GM12878 (cell line): ENCODE data around the gene BCKDHA. TPM values are rescaled to one million over a fixed set of nuclear protein-coding genes. Genes with fewer than 3 reads are reported as not detected.

Experiments used
- ATAC-seq: fragments of 200-7000 bp; cut with Tn5 transposase; 3 replicates; pipeline ENCODE4 v1.9.1; 2020; ENCODE audit warnings: mild to moderate bottlenecking, moderate library complexity
- BruUV-seq: library from RNA; stranded (reverse); fragments of 400-500 nt; replicated peaks from 2 replicates; lab custom pipeline; 2021; lab: Mats Ljungman, UMichigan
- CTCF ChIA-PET: fragments of 300-600 bp; sonication (Branson Sonifier 250); formaldehyde crosslinking; extraction: SDS; loops from one replicate; lab custom pipeline; 2021; ENCODE audit warnings: inconsistent platforms; lab: Yijun Ruan, JAX
- POLR2A ChIA-PET: fragments of 350-600 bp; formaldehyde crosslinking; extraction: SDS; loops from one replicate; lab custom pipeline; 2021; ENCODE audit warnings: inconsistent platforms; lab: Charles Lee
- RAD21 ChIA-PET: fragments of 300-600 bp; sonication (Branson Sonifier 250); formaldehyde crosslinking; loops from one replicate; lab custom pipeline; 2023; ENCODE audit warnings: antibody characterized with exemption; ENCODE audit not compliant: unreplicated experiment; lab: Charles Lee
- SMC1A ChIA-PET: fragments of 300-600 bp; sonication (Branson Sonifier 250); formaldehyde crosslinking; loops from one replicate; lab custom pipeline; 2023; ENCODE audit not compliant: unreplicated experiment, uncharacterized antibody; lab: Charles Lee
- DNase-seq: peaks from one replicate; pipeline ENCODE4 v3.0.0-alpha.2; 2011; ENCODE audit warnings: low read depth, low spot score
- FAIRE-seq: peaks from 3 replicates; lab custom pipeline; 2011; peaks lifted over from hg19 to GRCh38; lab: Jason Lieb, UNC
- H2AFZ ChIP-seq: 2 replicates; pipeline ENCODE4 v1.6.0; 2011; ENCODE audit warnings: low read depth, low read length, control low read depth; ENCODE audit not compliant: control insufficient read depth
- H3K27ac ChIP-seq: 2 replicates; pipeline ENCODE4 v1.5.1; 2011; ENCODE audit warnings: control low read depth; ENCODE audit not compliant: control insufficient read depth, insufficient read depth
- H3K27me3 ChIP-seq, 2 experiments: replicated peaks in 1 of 2; 2 replicates each; pipeline versions ENCODE4 v1.6.0 to v1.6.1; 2011; ENCODE audit warnings: low read length in 1 of 2; ENCODE audit not compliant: control insufficient read depth in 2 of 2, insufficient read depth in 2 of 2
- H3K36me3 ChIP-seq, 2 experiments: 2 replicates each; pipeline ENCODE4 v1.5.1; 2011; ENCODE audit warnings: low read length in 1 of 2; ENCODE audit not compliant: control insufficient read depth in 2 of 2, insufficient read depth in 2 of 2
- H3K4me1 ChIP-seq: 2 replicates; pipeline ENCODE4 v1.6.1; 2011; ENCODE audit warnings: mild to moderate bottlenecking, low read length, moderate library complexity, mixed read lengths; ENCODE audit not compliant: control insufficient read depth, insufficient read depth
- H3K4me2 ChIP-seq: 2 replicates; pipeline ENCODE4 v1.6.0; 2011; ENCODE audit warnings: control low read depth; ENCODE audit not compliant: control insufficient read depth, insufficient read depth
- H3K4me3 ChIP-seq: fragments of 200-600 bp; sonication (generic); 2 replicates; pipeline ENCODE4 v1.5.1; 2016
- H3K79me2 ChIP-seq: 2 replicates; pipeline ENCODE4 v1.6.0; 2011; ENCODE audit warnings: low read length; ENCODE audit not compliant: control insufficient read depth, insufficient read depth
- H3K9ac ChIP-seq: 2 replicates; pipeline ENCODE4 v1.8.0; 2011; ENCODE audit warnings: low read length, control low read depth, mixed read lengths; ENCODE audit not compliant: control insufficient read depth, insufficient read depth
- H3K9me3 ChIP-seq: replicated peaks from 3 replicates; pipeline ENCODE4 v1.5.1; 2011; ENCODE audit warnings: mild to moderate bottlenecking, low read length; ENCODE audit not compliant: control insufficient read depth, insufficient read depth
- H4K20me1 ChIP-seq: 2 replicates; pipeline ENCODE4 v1.6.0; 2011; ENCODE audit not compliant: control insufficient read depth, insufficient read depth
- ASH2L ChIP-seq: fragments of 300-600, 200-600 bp; sonication (generic); IDR thresholded peaks from 2 replicates; pipeline ENCODE4 v1.6.1; 2017; ENCODE audit warnings: low read depth, mild to moderate bottlenecking, borderline replicate concordance
- ATF7 ChIP-seq: fragments of 450-650 bp; IDR thresholded peaks from 2 replicates; pipeline ENCODE4 v1.6.1; 2016; ENCODE audit warnings: low read depth, mild to moderate bottlenecking
- BRCA1 ChIP-seq: IDR thresholded peaks from 2 replicates; pipeline ENCODE4 v1.6.1; 2011; ENCODE audit warnings: low read depth, low read length, improper control_type of control experiment
- CEBPB ChIP-seq, 2 experiments: fragments of 150-350 bp in 1 of 2; IDR thresholded peaks; 2 replicates each; pipeline ENCODE4 v1.6.1; 2012 to 2014; ENCODE audit warnings: low read depth in 2 of 2, low read length in 2 of 2, borderline replicate concordance in 1 of 2, inconsistent platforms in 1 of 2
- ETV6 ChIP-seq, 2 experiments: fragments of 450-650 bp in 1 of 2; IDR thresholded peaks in 1 of 2; conservative IDR thresholded peaks in 1 of 2; 2 replicates each; pipeline ENCODE4 v1.6.1; 2014; ENCODE audit warnings: antibody characterized with exemption in 1 of 2, borderline replicate concordance in 1 of 2, low read depth in 1 of 2, mild to moderate bottlenecking in 1 of 2, moderate library complexity in 1 of 2
- GABPA ChIP-seq: IDR thresholded peaks from 2 replicates; pipeline ENCODE4 v1.6.1; 2014; ENCODE audit warnings: antibody characterized with exemption, low read depth, mild to moderate bottlenecking, inconsistent platforms
- HDAC6 ChIP-seq: fragments of 200-600 bp; sonication (generic); IDR thresholded peaks from one replicate; pipeline ENCODE4 v1.8.0; 2017; ENCODE audit warnings: antibody characterized with exemption; ENCODE audit not compliant: unreplicated experiment
- NR2C2 ChIP-seq: IDR thresholded peaks from 2 replicates; pipeline ENCODE4 v1.6.1; 2011; ENCODE audit warnings: borderline replicate concordance, low read depth; ENCODE audit not compliant: control insufficient read depth, insufficient read length
- POLR2AphosphoS5 ChIP-seq: IDR thresholded peaks from 2 replicates; pipeline ENCODE4 v1.6.1; 2011; ENCODE audit warnings: mild to moderate bottlenecking, low read length, inconsistent platforms
- RCOR1 ChIP-seq: conservative IDR thresholded peaks from 2 replicates; pipeline ENCODE4 v1.6.1; 2012; ENCODE audit warnings: low read depth, low read length, improper control_type of control experiment
- RELA ChIP-seq: fragments of 450-650 bp; IDR thresholded peaks from 2 replicates; pipeline ENCODE4 v1.8.0; 2014; ENCODE audit warnings: borderline replicate concordance; ENCODE audit not compliant: partially characterized antibody
- SPI1 ChIP-seq: IDR thresholded peaks from 2 replicates; pipeline ENCODE4 v1.6.1; 2011; ENCODE audit warnings: low read depth, mild to moderate bottlenecking, low read length, moderate library complexity, borderline replicate concordance; ENCODE audit not compliant: insufficient read depth
- TCF12 ChIP-seq: IDR thresholded peaks from 2 replicates; pipeline ENCODE4 v1.6.1; 2011; ENCODE audit warnings: low read depth, mild to moderate bottlenecking, low read length
- ZBED1 ChIP-seq: IDR thresholded peaks from 2 replicates; pipeline ENCODE4 v1.6.1; 2016; ENCODE audit warnings: borderline replicate concordance
- ZBTB11 ChIP-seq: fragments of 450-650 bp; formaldehyde crosslinking; IDR thresholded peaks from 2 replicates; pipeline ENCODE4 v1.5.0; 2022; ENCODE audit warnings: mild to moderate bottlenecking, missing genetic modification characterization
- ZZZ3 ChIP-seq: IDR thresholded peaks from 2 replicates; pipeline ENCODE4 v1.6.1; 2011; ENCODE audit warnings: low read depth; ENCODE audit not compliant: control insufficient read depth, insufficient read length
- WGBS: methylation state at CpG from one replicate; pipeline ENCODE4 v1.1.6; 2016; ENCODE audit warnings: low lambda C conversion rate; ENCODE audit not compliant: insufficient replicate concordance, insufficient coverage; ENCODE audit errors: missing lambda C conversion rate; 5-methylcytosine and 5-hydroxymethylcytosine counted together
- in situ Hi-C: fragments of 300-500 bp; cut with MboI; formaldehyde crosslinking; loops from 9 replicates; pipeline ENCODE4 v1.14.3; 2018; ENCODE audit warnings: mixed read lengths
- intact Hi-C: fragments of 100-400 bp; cut with micrococcal nuclease; formaldehyde crosslinking; loops from one replicate; pipeline ENCODE4 v1.14.2; 2022; ENCODE audit not compliant: unreplicated experiment
- polyA plus RNA-seq, 11 experiments: library from polyadenylated mRNA; depleted of rRNA in 4 of 11; unstranded in 6 of 11; stranded (reverse) in 5 of 11; fragments of >200 nt; fragmentation: Nextera tagmentation in 4 of 11; fragmentation: Illumina TruSeq in 1 of 11; extraction: Ambion mirVana in 4 of 11; extraction: Trizol in 1 of 11; gene quantifications; 1 replicate in 1 of 11; 2 replicates in 10 of 11; pipeline versions ENCODE4 v1.2.1 to v1.2.3, GENCODE V29; 2011 to 2016; ENCODE audit warnings: inconsistent platforms in 2 of 11, missing spikeins in 2 of 11, low read depth in 1 of 11
- total RNA-seq, 4 experiments: library from RNA; depleted of rRNA in 3 of 4; stranded (reverse); fragments of >200 nt in 3 of 4; fragmentation: Illumina TruSeq in 1 of 4; extraction: Trizol in 1 of 4; gene quantifications; 2 replicates each; pipeline versions ENCODE4 v1.2.1 to v1.2.3, GENCODE V29; 2013 to 2021
- TF ChIP-seq, protein P1 (sequence below): IDR thresholded peaks from 2 replicates; pipeline ENCODE4 v1.6.1; 2011; ENCODE audit warnings: borderline replicate concordance, low read depth, mild to moderate bottlenecking, moderate library complexity, low read length; ENCODE audit not compliant: insufficient read depth, poor library complexity, severe bottlenecking

Gene BCKDHA
- total and polyA plus RNA-seq, 10 of the 15 experiments (the other 5 are each of a cell fraction or from before 2014, with no cell fraction given), result 9.9 to 107 (median 46.4) TPM

DNA sequence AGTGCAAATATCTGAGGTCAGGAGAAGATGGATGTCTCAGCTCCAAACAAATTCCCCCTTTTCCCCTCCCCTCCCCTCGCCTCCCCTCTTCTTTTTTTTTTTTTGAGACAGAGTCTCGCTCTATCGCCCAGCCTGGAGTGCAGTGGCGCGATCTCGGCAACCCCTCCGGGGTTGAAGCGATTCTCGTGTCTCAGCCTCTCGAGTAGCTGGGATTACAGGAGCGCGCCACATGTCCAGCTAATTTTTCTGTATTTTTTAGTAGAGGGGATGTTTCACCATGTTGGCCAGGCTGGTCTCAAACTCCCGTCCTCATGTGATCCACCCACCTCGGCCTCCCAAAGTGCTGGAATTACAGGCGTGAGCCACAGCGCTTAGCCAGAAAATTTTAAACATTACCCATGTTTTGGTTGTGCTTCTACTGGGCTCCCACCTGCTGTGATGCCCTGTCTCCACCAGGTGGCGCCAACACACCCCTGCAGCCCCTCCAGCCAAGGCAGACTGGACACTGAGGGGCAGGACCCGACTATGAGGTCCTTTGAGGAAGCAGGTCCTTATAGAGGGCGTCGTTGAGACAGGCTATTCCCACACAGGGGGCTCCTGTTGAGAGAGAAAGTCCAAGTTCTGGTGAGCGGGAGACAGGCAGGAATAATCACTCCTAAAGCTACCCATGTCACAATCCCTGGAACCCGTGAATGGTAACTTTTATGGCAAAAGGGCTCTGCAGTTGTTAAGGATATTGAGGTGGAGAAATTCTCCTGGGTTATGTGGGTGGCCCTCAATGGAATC, 51.7 kb downstream of the BCKDHA start:
- ChIA-PET SMC1A (interaction anchor here (0.6 to 5.1 kb wide), 30 partner anchors 9 to 245 kb away, joined by 3 to 69 read pairs (median 4); partner anchors contain the start of genes CEACAM21 and DMAC2), RAD21 (interaction anchor here (0.6 to 5.5 kb wide), 19 partner anchors 9 to 245 kb away, joined by 3 to 56 read pairs (median 6); partner anchors contain the start of genes CEACAM21 and DMAC2), POLR2A (interaction anchor here (0.8 to 1.5 kb wide), 2 partner anchors 9 to 89 kb away, joined by 3 read pairs; no protein-coding TSS in a partner anchor), CTCF (interaction anchor here (0.5 to 10.9 kb wide), 44 partner anchors 8 to 1809 kb away, joined by 3 to 314 read pairs (median 4); partner anchors contain the start of genes B3GNT8, B9D2, CEACAM21 and DMAC2)
- Histone ChIP-seq H3K27me3 (no peaks in the 10 kb centered on the region), H4K20me1 (no peaks in the 10 kb centered on the region), H3K27ac (no peak overlapping the region), H3K9me3 (no peaks in the 10 kb centered on the region), H3K36me3 (no peaks in the 10 kb centered on the region), H3K4me2 (peak overlapping the region; percentile 67), H3K79me2 (no peaks in the 10 kb centered on the region), H2AFZ (peak overlapping the region; percentile 60), H3K4me1 (peaks cover 8% of the 10 kb centered on the region), H3K9ac (no peak overlapping the region; the same call in 1 of the 2 replicates), H3K4me3 (peak overlapping the region; percentile 61)
- DNase-seq (no peak), FAIRE-seq (peak; percentile 95), ATAC-seq (peak; percentile 99)
- intact Hi-C loops, result loop anchor here (1.0 to 5.0 kb wide), 4 partner anchors 89 to 121 kb away; partner anchors contain the start of gene TGFB1
- WGBS, result 7% methylated on average over 17 of the region's 22 CpGs
- in situ Hi-C loops, result loop anchor here (10.0 kb wide), 2 partner anchors 86 to 126 kb away; partner anchors contain the start of gene CEACAM21
- no TSS peak for BruUV-seq
- no peak for TF ChIP-seq TCF12
- TF ChIP-seq ZBED1, result no peak
- TF ChIP-seq POLR2AphosphoS5, result no peak
- no peak for TF ChIP-seq ATF7
- no peak for TF ChIP-seq BRCA1
- TF ChIP-seq, protein P1, sequence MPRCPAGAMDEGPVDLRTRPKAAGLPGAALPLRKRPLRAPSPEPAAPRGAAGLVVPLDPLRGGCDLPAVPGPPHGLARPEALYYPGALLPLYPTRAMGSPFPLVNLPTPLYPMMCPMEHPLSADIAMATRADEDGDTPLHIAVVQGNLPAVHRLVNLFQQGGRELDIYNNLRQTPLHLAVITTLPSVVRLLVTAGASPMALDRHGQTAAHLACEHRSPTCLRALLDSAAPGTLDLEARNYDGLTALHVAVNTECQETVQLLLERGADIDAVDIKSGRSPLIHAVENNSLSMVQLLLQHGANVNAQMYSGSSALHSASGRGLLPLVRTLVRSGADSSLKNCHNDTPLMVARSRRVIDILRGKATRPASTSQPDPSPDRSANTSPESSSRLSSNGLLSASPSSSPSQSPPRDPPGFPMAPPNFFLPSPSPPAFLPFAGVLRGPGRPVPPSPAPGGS, result no peak
- no peak for TF ChIP-seq RCOR1
- TF ChIP-seq CEBPB (IDR thresholded peaks at IDR 0.05; ENCODE audit: borderline replicate concordance in 1 of 2, low read depth in 2 of 2, low read length in 2 of 2), result no peak
- TF ChIP-seq ZBTB11 (CRISPR knock-in tag), result no peak
- TF ChIP-seq RELA, result peak; percentile 23
- no peak for TF ChIP-seq ETV6 (conservative IDR thresholded peaks at IDR 0.05 in 1 of 2, IDR thresholded peaks at IDR 0.05 in 1 of 2; ENCODE audit: borderline replicate concordance in 1 of 2, low read depth in 1 of 2)
- TF ChIP-seq ASH2L, result no peak
- TF ChIP-seq HDAC6, result no peak
- TF ChIP-seq NR2C2, result no peak
- TF ChIP-seq ZZZ3, result no peak
- no peak for TF ChIP-seq SPI1
- TF ChIP-seq GABPA, result no peak
